Non-pigmented ciliary epithelial cell (primary cell): ENCODE data around the gene JTB.

Source experiments
- DNase-seq: peaks from one replicate; pipeline ENCODE4 v3.0.0-alpha.2; 2010; ENCODE audit warnings: low read depth

Gene JTB

DNA sequence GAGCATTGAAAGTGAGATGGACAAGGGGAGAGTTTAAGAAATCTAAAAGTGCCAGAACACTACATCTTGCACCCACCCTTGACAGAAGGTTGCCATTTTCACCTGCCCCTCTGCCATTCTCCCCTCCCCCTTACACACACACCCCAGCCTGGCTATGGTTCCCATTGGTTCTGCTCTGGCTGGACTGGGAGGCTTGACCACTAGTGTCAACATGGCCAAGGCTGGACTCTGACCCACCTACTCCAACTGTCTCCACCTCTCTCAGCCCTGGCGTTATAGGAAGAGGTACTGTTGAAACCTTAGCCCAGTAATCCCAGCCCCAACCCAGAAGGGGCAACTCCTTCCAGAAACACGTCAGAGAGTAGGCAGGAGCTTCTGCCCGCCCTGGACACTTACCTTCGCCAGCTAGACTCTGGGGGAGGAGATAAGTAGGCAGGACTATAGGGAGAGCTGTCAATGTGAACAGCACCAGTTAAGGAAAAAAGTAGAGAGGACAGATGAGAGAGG lies 23.6 kb downstream of the JTB start:
- no peak for DNase-seq

DNA sequence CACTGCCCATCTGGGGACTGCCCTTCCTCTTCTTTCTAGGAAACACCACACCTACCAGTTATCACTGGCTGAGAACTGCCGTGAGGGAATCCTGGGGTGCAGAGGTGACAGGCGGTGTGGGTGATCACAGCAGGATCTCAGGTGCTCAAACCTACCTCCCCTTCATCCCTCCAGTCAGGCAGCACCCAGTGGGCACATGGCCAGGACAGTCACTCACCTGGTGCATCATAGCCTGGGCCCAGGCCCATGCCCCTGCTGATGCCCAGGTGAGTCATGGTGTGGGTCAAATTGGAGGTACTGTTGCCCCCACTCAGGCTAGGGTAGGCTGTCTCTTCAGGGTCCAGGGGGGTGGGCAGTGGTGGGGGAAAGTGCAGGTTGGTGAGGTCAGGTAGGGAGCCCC lies 25.7 kb downstream of the JTB start:
- no peak for DNase-seq

DNA sequence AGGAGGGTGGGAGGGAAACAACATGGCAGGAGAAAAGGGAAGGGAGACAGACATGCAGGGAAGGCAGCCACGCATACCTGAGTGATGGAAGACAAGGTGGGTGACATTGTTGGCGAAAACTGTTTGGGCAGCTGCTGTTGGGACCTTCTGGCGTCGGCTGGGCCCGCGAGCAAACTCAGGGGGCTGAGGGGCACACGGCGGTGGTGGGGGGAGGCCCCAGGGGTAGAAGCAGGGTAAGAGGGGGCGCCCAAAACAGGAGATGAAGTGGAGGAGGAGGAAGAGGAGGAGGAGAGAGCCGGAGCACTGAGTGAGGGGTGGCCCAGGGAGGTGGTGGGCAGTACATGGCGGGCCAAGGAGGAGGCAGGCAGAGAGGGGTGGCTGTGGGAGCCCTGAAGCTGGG lies 26.3 kb downstream of the JTB start:
- no peak for DNase-seq

DNA sequence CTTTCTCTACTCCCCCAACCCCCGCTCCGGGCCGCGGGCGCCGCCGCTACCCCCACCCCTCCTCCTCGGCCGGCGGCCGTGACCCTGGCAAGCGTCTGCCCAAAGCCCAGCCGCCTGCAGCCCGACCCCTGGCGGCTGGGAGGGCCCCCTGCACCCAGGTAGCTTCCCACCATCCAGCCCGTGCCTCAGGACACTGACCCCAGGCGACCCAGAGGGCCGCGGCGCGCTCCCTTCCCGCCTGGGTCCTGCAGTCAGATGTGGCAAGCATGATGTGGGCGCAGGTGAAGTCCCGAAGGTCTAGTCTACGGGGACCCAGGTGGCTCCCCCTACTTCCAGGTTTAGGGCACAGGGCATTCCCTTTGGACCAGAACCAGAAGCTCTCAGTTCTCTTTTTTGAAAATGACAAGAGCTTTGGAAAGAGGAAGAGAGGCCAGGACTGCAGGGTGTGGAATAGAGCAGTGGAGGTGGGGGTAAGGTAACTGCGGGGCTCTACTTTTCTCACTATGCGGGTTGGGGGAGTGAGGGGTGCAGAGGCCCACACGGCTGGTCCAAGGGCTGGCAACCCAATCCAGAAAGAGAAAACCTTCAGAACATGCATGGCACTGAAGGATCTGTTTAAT lies 30.7 kb downstream of the JTB start, which contains the start of gene DENND4B:
Gene DENND4B, minus strand, starts transcription at position 97 of the 620 bp plus-strand sequence. CDS start 2,344 bp downstream, outside the sequence.
- no peak for DNase-seq

DNA sequence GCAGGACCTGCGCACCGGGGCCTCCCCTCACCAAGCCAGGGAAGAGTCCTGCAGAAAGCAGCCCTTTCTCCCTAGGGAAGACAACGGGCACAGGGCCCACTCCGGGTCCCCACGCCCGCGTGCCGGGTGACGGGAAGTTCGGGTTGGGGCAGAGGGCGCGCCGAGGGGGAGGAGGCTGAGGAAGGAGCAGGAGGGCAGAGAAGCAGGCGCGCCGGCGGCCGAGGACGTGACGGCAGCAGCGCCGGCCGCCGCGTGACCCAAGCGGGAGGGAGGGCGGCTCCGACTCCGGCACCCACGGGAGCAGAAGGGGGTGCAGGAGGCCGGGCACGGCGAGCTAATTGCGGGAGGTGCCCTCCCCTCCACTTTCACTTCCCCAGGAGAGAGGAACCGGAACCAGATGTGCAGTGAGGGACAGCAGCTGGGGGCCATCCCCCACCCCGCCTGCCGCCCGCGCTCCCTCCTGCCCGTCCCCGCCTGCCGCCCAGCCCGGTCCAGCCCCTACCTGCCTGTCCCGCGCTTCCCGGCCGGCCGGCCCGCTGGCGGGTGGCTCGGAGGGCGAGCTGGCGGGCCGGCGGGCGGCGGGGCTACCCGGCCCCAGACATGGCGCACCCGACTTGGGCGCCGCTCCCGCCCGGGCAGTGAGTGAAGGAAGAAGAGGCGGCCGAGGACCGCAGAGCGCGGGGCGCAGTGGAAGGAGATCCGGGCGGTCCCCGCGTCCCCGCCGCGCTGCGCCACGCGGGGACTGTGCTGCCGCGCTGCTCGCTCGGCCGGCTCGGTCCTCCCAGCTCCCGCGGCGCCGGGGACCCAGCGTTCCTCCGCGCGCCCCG lies 31.5 kb downstream of the JTB start:
- DNase-seq: no peak

DNA sequence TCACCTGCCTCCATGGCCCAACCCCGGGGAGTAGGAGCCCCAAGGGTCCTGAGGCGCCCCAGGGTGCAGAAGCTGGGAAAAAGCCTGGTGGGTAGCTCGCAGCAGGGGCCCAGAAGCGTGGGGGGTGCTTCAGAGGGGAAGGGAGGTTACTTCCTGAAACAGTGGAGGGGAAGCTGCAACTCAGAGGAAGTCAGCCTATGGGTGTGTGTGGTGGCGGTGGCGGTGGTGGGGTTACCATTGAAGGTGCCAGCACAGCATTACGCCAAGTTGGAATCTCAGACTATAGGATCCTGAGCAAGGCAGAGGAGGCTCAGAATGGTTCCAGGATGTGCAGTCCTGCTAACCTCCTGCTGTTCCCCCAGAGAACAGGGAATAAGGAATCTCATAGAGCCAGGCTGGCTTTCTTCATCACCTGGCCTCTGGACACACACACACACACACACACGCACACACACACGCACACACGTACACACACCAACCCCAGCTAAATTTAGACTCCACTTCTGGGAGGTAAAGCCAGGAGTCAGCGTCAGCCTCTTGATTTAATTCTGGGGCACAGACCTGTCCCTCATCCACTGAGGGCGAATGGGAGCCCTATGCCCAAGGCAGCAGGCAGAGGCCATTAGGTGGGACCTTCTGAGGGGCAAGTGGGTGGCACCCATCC lies 32.2 kb downstream of the JTB start:
- no peak for DNase-seq

DNA sequence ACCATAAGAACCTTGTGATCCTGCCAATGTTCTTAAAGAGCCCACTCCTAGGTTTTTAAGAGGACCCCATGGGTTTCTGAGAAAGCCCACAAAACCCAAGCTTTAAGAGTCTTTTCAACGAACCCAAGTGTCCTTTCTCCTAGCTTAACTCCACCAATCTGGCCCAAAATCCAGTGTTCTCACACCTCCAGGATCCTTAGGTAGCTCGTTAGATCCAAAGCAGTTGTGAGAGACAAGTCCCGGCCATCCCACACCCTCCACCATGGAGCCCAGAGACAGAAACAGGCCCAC lies 32.7 kb downstream of the JTB start:
- DNase-seq: no peak

DNA sequence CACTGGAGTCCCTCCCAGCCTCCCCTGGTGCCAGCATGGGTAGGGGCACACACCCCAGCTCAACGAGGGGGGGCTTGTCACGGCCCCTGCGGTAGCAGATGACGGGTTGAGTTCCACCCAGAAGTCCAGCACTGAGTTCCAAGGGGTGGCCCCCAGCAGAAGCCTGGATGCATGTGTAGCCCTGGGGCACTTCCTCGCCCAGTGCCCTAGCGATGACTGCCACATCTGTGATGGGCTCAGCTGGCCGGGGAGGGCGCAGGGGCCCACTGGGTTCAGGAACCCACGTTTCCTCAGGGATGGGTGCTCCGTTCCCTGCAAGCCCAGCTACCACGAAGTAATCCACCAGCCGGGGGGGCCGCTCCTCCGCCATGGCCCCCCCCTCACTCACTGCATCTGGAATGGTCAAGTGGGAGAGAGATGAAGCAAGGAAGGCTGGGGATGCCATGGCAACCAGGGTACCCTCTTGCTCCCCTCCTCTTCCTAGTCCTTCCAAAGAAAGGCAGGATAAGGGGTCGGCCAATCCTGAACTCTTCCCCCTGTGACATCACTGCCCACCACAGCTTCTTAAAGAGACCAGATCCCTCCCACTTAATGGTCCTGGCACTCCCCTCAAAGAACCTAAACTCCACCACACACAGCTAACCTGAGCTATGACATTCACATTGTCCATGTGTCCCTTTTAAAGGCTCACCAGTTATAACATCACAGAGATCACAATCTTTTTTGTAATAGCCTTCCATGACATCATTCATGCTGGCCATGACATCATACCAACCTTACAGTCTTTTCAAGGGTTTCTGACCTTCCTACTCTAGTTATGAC lies 33.3 kb downstream of the JTB start:
- DNase-seq: no peak

DNA sequence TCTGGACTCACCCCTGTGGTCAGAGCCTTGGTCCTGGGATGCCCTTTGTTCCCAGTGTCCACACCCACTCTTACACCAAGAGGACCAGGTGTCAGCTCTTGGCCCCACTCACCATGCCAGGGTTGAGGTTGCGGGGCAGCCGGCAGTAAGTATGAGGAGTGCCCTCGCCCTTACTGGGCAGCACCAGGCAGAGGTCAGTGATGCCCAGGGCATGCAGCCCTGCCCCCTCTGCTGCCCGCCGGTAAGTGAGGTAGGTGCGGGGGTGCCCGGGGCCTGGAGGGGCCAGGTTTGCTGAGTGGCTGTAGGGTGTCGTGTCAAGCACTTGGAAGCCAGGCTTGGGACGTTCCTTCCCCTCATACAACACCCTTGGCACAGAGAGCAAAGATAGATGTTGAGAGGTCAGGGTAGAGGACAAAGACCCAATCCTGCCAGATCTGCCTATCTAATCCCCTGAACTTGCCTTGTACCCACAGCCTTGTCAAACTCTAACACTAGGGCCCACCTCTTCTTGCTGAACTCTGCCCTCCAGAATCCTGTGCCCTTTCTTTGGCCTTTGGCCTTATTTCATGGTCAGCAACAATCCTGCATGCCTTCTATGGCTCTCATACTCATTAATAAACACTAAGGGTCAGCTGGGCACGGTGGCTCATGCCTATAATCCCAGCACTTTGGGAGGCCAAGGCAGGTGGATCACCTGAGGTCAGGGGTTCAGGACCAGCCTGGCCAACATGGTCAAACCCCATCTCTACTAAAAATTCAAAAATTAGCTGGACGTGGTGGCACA lies 34.5 kb downstream of the JTB start:
- no peak for DNase-seq

DNA sequence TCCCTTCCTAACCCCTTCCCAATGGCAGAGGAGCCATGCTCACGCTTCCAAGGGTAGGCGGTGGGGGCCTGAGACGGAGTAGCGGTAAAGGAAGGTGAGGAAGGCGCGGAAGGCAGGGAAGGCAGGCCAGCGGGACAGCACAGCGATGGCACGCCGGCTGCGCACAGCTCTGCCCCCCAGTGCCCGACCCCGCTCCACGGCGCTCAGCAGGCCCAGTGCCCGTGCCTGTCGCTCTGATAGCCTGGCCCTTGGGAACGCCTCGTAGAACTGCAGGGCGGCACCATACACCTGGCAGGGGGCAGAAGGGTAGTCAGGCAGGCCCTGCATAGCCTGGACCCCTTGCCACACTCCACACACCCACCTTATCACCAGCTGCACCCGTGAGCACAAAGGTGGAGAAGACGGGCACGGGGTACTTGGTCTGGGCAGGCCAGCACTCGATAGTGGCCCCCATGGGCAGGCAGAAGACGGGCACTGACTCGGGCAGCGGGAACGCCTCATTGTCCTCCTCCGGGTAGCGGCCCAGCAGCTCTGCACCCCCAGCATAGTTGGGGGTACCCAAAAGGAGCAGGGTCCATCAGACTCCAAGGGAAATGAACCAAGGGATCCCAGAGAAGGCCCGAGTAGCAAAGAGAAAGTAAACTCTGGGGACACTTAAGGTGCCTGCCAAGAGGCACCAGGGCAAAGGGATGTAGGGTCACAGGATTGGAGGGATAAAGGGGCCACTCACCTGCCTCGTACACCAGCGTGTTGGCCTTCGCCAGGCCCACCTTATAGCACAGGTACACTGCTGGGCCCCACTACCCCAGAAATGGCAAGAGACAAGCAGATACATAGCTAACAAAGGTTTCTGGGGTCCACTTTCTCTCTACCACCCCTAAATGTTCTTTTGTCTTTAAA lies 35.4 kb downstream of the JTB start:
- no peak for DNase-seq

DNA sequence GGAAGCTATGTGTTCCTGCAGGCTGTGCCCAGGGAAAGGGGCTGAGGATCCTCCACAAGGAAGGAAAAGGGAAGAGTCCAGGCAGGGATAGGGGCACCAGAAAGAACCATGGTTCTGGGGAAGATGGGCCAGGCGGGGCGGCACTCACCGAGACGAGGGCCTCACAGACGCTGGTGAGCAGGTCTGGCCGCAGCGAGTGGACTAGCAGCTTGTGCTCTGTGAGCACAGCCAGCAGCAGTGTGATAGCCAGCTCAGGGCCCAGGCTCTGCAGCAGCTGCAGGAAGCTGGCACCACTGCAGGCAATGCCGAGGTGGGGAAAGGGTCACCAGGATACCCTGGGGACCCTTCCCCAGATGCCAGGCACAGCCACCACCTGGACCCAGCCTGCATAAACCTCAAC lies 36.7 kb downstream of the JTB start:
- no peak for DNase-seq

DNA sequence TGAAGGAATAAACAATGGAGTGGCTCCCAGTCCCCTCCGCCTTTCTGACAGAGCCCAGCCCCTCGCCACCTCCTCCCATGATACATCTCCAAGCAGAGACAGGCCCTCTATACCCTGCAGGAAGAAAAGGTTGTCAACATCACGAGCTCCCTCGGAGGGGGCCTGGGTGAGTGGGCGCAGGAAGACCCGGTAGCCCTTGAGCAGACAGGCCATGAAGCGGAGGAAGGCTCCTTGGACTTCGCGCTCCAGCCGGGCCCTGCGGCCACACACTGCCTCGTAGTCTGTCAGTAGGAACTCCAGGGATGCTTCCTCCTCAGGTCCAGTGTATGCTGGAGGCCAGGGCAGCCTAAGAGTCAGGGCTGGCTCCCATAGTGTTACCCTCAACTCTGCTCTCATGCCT lies 38.0 kb downstream of the JTB start:
- no peak for DNase-seq

DNA sequence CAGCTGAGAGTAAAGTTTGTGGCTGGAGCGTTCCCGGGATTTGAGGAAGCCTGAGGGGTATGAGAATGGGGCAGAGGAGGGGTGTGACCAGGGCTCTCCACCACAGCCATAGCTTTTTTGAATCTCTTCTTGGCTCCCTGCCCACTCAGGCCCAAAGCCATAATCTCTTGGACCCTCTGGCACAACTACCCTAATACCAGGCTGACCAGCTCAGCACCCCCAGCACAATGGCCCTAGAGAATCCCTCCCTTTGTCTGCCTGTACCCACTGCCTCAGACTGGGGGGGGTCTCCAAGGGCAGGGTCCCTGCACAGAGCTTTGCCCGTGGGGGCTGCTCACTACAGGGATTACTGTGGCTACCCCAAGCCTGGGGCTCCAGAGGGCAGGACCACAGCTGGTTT lies 38.5 kb downstream of the JTB start:
- DNase-seq: no peak

DNA sequence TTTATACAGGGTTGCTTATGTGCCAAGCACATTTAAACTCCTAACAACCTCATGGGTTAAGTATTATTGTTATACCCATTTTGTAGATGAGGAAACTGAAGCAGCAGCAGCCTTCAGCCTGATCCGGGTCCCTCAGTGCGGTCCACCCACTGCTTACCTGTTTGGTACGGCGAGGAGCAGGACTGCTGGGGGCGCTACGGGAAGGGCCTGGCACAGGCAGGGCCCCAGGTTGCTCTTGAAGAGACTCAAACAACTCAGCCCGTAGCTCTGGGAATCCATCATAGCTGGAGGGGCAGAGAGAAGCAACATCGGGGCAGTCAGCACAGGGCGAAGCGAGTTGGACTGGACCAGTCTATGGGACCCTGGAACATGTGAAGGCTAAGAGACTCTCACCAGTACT lies 40.1 kb downstream of the JTB start:
- DNase-seq: no peak

DNA sequence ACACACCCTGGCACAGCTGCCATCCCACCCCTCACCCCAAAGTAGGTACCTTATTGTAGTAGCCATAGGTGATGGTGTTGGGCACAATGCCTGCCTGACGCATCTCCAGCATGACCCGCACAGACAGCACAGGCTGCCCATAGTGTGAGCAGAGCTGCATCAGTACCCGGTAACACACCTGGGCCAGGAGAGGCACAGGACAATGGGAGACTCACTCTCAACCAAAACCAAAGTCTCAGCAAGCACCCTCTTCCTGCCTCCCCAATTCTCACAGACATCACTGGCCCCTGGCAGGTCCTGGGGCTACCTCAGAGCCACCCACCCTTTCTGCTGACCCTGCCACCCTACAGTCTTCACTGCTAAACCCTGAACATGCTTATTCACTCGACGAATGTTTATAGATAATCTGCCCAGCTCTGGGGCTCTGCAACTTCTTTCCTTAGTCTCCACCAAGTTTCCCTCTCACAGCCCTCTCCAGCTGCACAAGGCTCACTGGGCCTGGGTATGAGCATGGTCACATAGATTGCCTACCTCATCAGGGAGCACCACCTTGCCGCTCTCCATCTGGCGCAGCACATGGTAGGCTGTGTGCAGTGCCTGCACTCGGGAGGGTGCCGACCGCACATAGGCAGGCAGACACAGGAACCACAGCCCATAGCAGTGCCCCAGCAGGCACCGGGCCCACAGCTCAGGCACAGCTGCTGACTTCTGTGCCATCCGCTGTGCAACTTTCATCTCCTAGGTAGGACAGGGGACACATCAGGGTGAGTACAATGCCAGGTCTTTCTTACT lies 41.3 kb downstream of the JTB start:
- DNase-seq: no peak

DNA sequence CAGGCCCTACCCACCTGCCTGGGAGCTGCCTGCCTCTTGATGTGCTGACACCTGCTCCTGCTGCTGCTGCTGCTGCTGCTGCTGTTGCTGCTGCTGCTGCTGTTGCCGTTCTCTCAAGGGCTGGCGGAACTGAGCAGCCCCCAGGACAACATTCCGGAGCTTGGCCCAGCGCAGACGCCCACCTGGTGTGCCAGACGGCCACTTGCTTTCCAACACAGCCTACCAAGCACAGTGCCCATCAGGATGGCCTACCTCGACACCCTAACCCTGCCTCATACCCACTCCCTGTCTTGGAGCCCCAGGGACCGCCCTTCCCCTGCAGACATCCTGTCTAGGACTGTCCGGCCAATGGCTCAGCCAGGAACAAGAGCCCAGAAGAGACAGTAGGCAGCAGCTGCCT lies 42.7 kb downstream of the JTB start:
- no peak for DNase-seq

DNA sequence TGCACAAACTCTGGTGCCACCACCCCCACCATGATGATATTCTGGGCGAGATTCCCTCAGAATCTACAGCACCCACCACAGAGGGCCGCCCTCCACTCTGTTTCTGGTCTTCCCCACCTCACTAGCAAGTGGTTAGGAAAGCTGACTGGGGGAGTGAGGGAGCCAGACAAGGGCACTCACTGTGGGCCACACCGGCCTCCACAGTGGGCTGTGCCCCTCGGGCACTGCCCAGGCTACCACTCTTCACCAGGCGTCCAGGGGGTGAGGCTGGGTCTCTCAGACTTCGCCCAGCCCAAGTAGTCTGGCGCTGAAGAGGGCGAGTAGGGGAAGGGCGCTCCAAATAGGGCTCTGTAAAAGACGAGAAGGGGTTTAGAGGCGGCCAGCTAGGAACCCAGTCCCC lies 43.5 kb downstream of the JTB start:
- DNase-seq: no peak

DNA sequence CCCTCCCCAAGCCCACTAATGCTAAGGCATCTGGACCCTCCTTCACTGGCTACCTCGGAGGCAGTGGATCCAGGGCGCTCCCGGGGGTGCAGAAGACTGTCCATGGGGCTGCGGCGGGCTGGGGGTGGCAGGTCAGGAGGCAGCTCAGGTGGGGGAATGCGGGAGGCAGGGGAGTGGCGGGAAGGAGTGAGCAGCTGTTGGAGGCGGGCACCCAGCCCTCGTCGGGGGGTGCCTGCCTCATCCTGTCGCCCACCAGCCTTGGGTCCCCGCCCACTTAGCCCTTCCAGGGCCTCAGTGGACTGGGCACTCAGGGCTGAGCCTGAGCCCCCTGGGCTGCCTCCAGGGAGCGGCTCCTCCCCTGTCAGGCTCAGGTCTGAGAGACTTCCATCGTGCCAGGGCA lies 44.0 kb downstream of the JTB start:
- DNase-seq: no peak
